SHP77 (cell line): ENCODE measurements around the gene SLC35F4.

ENCODE experiments used
- DNase-seq, 2 experiments: peaks; one replicate each; lab custom pipeline; 2025; lab: John Stamatoyannopoulos, UW

The SLC35F4 gene

DNA sequence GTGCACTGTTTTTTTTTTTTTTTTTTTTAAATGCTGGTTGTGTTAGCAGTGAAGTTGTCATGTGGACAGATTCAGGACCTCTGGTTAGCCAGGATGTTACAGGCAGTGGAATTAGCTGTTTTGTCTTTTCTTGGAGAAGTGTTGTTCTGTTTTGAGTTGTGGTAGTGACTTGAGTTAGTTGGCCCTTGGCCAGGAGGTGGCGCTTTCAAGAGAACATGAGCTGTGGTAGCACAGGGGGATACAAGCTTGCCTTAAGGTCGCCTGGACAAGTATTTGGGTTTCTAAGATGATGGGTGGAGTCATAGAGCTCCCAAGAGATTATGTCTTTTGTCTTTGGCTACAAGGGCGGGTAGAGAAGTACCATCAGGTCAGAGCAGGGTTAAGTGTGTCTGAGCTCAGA is 338.9 kb downstream of the SLC35F4 start:
- no peak for DNase-seq

DNA sequence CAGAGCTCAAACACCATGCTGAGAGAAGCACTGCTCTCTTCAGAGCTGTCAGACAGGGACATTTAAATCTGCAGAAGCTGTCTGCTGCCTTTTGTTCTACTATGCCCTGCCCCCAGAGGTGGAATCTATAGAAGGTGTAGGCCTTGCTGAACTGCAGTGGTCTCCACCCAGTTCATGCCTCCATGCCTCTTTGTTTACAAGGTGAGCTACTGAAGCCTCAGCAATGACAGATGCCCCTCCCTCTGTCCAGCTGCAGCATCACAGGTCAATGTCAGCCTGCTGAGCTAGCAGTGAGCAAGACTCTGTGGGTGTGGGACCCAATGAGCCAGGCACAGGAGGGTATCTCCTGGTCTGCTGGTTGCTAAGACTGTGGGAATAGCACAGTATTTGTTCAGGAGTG is 346.8 kb downstream of the SLC35F4 start:
- no peak for DNase-seq
